Neural crest cell (in vitro differentiated cells): ENCODE measurements around the gene SLC44A2. TPM values are rescaled to one million over a fixed set of nuclear protein-coding genes. Genes with fewer than 3 reads are reported as not detected.
A peak's percentile ranks its signal among the peaks of the same experiment; 100 is the strongest.

Source experiments
- DNase-seq: peaks from one replicate; pipeline ENCODE4 v3.0.0; 2021; ENCODE audit warnings: low read depth, mixed read lengths, low spot score
- H3K27ac Mint-ChIP-seq: one replicate; pipeline ENCODE4 v1.8.0; 2021; ENCODE audit warnings: mild to moderate bottlenecking, mixed read lengths; ENCODE audit not compliant: unreplicated experiment
- H3K27me3 Mint-ChIP-seq: 2 replicates; pipeline ENCODE4 v1.8.0; 2021; ENCODE audit warnings: low read depth, mild to moderate bottlenecking, mixed read lengths
- H3K36me3 Mint-ChIP-seq: 2 replicates; pipeline ENCODE4 v1.8.0; 2021; ENCODE audit warnings: low read depth, mild to moderate bottlenecking, mixed read lengths
- H3K4me1 Mint-ChIP-seq: 2 replicates; pipeline ENCODE4 v1.8.0; 2021; ENCODE audit warnings: mixed read lengths
- H3K4me3 Mint-ChIP-seq: one replicate; pipeline ENCODE4 v1.8.0; 2021; ENCODE audit warnings: mild to moderate bottlenecking, mixed read lengths
- H3K9me3 Mint-ChIP-seq: 2 replicates; pipeline ENCODE4 v1.8.0; 2021; ENCODE audit warnings: mixed read lengths
- CTCF ChIP-seq: fragments of 200-600 bp; sonication (generic); conservative IDR thresholded peaks from 2 replicates; pipeline ENCODE4 v1.5.0; 2021; ENCODE audit warnings: antibody characterized with exemption, mild to moderate bottlenecking
- total RNA-seq: library from RNA; stranded (reverse); gene quantifications from 2 replicates; pipeline ENCODE4 v1.2.1, GENCODE V29; 2021

SLC44A2 gene
- total RNA-seq, 1 donor from 2014 or later, result 99.5 TPM

- H3K9me3 Mint-ChIP-seq, result no peaks in the 10 kb centered on the region
- TF ChIP-seq CTCF, result peak; percentile 85
- peak overlapping the region; percentile 77 for H3K4me3 Mint-ChIP-seq
- peaks cover 38% of the 10 kb centered on the region for H3K4me1 Mint-ChIP-seq
- no peaks in the 10 kb centered on the region for H3K27me3 Mint-ChIP-seq
- H3K27ac Mint-ChIP-seq, result peak overlapping the region; percentile 93
- H3K36me3 Mint-ChIP-seq, result no peaks in the 10 kb centered on the region
- DNase-seq, result peak; percentile 87
Measured at GRCh38 chr19:10644260-10645007, 19.1 kb downstream of the SLC44A2 start.

DNA sequence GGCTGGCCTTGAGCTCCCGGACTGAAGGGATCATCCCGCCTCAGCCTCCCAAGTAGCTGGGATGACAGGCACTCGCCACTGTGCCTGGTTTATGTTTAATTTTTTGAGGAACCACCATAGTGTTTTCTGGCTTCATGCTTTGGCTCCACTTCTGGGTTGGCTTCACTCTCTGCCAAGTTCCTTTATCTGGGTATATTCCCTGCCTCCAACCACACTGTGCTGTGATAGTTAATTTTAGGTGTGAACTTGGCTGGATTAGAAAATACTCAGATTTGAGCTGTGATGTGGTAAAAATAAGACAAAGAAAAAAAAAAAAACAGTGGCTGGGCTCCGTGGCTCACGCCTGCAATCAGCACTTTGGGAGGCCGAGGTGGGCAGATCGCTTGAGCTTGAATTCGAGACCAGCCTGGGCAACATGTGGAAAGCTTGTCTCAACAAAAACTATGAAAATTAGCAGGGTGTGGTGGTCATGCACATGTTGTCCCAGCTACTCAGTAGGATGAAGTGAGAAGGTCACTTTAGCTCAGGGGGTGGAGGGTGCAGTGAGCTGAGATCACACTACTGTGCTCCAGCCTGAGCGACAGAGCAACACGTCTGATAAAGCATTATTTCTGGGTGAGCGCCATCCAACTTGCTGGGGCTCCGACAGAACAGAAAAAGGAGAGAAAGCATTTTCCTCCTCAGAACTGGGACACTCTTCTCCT, 21.3 kb downstream of the SLC44A2 start:
- TF ChIP-seq CTCF, result no peak
- H3K4me1 Mint-ChIP-seq, result peaks cover 45% of the 10 kb centered on the region
- no peak overlapping the region for H3K4me3 Mint-ChIP-seq
- H3K27ac Mint-ChIP-seq, result no peak overlapping the region
- no peaks in the 10 kb centered on the region for H3K9me3 Mint-ChIP-seq
- DNase-seq, result no peak
- H3K36me3 Mint-ChIP-seq, result no peaks in the 10 kb centered on the region
- H3K27me3 Mint-ChIP-seq, result no peaks in the 10 kb centered on the region

GRCh38 chr19:10648360-10648759, 23.0 kb downstream of the SLC44A2 start:
- Mint-ChIP-seq H3K9me3 (no peaks in the 10 kb centered on the region), H3K4me1 (peaks cover 36% of the 10 kb centered on the region), H3K4me3 (peak overlapping the region; percentile 50), H3K27ac (no peak overlapping the region), H3K36me3 (no peaks in the 10 kb centered on the region), H3K27me3 (no peaks in the 10 kb centered on the region)
- TF ChIP-seq CTCF, result no peak
- no peak for DNase-seq

DNA sequence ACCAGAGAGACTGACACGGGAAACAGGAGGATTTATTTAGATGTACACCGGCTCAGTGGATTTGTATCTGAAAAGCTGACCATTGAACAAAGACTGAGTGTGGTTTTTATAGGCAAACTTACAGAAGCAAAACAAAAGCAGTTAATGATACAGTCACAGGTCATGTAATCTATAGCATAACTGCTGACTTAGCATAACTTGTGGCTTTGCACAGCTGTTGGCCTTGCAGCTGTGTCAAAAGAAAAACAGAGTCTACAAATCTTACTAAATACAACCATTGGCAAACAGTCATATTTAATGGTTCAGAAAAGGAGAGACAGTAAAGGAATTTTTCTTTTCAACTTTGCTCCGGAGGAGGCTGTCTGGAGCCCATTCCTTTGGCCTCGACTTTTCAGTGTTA, 26.5 kb downstream of the SLC44A2 start:
- no peaks in the 10 kb centered on the region for H3K9me3 Mint-ChIP-seq
- no peak for DNase-seq
- H3K4me1 Mint-ChIP-seq, result peaks cover 40% of the 10 kb centered on the region
- H3K27me3 Mint-ChIP-seq, result peaks cover 23% of the 10 kb centered on the region
- H3K27ac Mint-ChIP-seq, result no peak overlapping the region
- peaks cover 22% of the 10 kb centered on the region for H3K36me3 Mint-ChIP-seq
- TF ChIP-seq CTCF, result no peak
- peak overlapping the region; percentile 98 for H3K4me3 Mint-ChIP-seq

DNA sequence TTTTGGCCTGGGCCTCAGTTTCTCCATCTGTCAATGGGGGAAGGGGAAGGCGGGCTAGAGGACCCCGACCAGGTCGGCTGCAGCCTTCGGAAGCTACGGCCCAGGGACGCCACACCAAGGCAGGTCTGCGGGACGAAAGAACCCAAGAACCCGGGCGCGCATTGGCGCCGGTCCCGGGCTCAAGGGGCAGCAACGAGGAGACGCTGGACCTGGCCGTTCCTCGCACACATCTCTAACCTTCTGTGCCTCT, 28.1 kb downstream of the SLC44A2 start:
- DNase-seq, result no peak
- no peaks in the 10 kb centered on the region for H3K9me3 Mint-ChIP-seq
- peak overlapping the region; percentile 98 for H3K4me3 Mint-ChIP-seq
- peaks cover 42% of the 10 kb centered on the region for H3K4me1 Mint-ChIP-seq
- H3K27me3 Mint-ChIP-seq, result peaks cover 27% of the 10 kb centered on the region
- peaks cover 28% of the 10 kb centered on the region for H3K36me3 Mint-ChIP-seq
- no peak for TF ChIP-seq CTCF
- H3K27ac Mint-ChIP-seq, result peak overlapping the region; percentile 99
